Activated CD8-positive, alpha-beta memory T cell treated with anti-CD3 and anti-CD28 coated beads for 24 hours (primary cell): ENCODE measurements around the gene TDRKH.
A peak's percentile ranks its signal among the peaks of the same experiment; 100 is the strongest.

Source experiments
- DNase-seq: peaks from one replicate; pipeline ENCODE4 v3.0.0-alpha.2; 2020

TDRKH gene

DNA sequence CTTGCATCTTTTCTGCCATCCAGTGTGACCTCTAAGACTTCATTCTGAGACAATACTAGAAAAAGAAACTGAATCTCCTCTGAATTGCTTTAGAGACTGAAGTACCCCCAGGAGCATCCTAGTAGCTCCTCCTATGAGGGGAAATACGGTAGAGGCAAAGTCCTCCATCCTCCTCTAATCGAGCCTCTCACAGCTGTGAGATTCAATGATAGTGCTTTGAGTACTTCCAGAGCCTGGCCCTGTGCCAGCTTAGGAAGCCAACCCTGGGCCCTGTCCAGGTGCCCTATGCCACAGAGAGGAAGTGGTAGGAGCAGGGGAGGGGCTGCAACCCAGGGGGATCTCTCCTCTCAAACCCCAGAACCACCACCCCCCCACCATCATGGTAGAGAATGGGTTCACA lies 30.6 kb upstream of the TDRKH start:
- DNase-seq, result no peak

DNA sequence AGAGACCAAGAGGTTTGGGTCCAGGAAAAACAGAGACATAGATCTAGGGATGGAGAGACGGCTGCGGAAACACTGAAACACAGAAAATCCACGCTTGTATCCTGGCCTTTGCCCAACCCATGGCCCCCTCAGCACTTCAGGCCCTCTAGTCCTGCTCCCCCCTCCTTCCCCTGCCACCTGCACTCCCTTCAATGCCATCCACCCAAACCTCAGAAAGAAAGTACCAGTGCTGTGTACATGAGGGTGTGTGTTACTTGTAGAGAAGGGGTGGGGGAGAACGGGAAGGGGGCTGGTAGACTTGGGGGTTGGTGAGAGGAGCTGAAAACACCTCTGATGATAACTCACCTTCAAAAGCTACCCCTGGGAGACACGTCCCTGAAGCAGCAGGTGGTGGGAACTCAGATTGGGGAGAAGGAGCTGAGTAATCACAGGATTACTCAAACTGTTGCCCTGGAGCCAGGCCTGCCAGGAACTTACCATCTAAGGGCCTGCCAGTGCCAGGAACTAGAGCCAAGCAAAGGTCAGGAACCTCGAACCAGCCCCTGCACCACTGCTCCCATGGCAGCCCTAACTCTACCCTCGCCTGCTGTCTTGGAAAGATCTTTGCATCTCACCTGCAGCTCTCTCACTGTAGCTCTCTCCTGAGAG lies 29.8 kb upstream of the TDRKH start:
- DNase-seq, result no peak

DNA sequence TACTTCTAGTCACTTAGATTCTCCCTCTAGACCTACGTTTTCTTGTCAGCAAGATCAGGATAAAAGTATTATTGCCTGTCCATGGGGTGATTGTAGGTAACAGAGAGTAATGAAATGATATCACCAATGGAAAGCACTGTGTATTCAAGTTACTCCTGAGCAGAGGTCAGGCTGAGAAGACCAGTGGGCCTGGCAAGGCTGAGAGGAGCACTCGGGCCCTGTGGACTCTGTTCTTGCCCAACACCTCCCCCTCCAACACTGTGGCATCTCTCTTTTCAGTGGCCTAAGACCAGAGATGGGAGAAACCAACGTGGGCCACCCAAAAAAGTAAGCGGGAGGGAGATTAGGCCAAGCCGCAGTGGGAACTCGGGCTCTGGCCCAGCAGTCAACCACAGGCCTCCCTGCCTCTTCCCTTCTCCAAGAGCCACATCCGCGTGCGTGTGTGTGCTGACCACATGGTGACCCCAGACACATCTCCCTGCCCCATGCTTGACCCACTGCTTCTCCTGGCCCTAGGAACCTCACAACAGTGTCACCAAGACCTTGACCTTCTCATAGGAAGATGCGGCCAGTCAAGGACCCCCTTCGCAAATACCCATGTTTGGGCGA lies 29.0 kb upstream of the TDRKH start:
- no peak for DNase-seq

DNA sequence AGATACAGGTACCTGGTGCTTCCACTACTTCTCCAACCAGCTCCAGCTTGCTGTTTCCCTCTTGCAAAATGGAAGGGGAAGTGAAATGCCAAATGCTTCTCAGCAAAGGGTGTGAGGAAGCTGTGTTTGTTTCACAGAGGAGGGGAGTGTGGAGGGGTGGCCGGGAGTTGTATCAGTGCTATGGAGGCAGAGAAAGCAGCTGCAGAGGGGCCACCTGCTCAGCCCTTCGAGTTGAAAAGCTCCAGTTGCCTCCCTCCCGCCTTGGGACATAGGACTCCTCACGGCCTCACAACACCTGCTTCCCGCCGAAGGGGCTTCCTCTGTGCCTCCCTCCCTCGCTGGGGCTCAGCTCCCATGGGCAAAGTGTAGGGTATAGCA lies 27.0 kb upstream of the TDRKH start:
- no peak for DNase-seq

DNA sequence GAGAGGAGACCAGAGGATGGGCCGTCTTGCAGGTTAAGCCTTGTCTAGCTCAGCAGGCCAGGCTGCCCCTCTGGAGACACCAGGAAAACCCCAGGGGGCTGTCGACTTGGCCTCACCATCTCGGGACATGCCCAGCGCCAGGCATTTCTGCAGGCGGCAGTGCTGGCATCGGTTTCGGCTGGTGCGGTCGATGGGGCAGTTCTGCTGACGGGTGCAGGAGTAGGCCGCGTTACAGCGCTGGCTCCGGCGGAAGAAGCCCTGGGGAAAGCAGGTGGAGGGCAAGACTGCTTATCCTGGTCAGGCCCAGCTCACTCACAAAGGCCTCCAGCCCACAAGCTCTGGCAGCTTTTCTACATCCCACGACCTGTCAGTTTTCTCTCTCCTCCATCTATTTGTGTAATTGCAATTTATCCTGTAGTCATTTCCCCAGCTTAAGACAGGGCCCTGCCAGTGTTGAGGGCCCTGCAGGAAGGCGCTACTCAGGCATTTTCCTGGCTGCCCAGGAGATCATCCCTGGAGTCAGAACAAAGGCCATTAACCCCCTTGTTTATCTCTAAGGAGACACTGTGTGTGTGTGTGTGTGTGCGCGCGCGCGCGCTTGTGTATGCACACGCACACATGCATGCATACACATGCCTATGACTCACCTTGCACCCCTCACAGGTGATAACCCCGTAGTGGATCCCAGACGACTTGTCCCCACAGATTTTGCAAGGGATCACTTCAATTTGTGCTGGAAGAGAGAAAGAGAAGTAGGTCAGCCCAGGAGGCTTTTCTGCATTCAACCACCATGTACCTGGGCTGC lies 26.4 kb upstream of the TDRKH start:
- DNase-seq, result no peak

DNA sequence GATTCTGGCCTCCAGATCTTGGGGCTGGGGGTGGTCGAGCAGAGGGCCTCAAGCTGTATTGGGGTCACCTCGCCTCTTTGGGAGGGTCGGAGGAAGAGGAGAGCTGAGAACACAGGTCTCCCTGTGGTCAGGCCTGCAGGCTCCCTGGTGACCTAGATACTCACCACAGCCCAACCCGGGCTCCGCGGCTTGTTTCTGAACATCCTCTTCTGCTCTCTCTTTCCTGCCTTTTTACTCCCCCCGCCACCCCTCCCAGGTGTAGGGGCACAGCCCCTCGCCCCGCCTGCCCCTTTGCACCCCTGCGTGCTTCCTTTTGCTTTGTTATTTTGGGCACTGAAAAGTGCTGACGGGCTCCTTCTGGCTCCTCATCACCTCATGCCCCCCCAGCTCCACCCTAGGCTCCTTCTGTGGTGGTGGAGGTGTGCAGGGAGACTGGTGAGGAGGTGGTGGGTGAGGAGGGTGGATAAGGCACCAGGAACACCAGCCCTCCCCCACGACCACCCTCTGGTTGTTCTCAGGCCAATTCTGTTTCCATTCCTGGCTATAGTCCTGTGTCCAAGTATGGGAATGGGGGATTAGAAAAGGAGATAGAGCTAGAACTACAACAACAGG lies 25.5 kb upstream of the TDRKH start:
- no peak for DNase-seq

DNA sequence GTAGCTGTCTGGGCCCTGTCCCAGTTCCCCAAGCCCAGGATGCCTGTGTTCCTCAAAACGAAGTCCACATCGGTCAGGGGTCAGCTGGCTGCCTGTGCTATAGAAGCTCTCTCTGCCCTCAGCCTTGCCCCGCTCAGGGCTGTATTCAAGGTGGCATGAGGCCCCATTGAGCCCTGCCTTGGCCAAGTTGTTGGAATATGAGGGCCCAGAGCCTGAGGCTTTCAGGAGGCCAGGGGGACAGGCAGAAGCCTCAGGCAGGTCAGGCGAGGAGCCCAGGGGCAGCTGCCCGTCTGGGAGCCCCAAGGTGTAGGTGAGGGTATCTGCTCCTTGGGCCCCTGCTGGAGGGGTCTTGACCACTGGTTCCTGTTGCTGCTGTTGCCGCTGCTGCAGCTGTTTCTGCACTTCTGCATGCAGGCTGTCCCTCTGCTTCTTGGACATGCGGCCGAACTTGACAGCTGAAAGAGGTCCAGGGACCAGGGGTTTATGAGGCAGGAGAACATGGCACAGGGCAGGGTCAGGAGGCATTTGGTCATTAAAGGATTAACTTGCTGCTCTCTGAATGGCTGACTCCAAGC lies 24.8 kb upstream of the TDRKH start:
- no peak for DNase-seq

DNA sequence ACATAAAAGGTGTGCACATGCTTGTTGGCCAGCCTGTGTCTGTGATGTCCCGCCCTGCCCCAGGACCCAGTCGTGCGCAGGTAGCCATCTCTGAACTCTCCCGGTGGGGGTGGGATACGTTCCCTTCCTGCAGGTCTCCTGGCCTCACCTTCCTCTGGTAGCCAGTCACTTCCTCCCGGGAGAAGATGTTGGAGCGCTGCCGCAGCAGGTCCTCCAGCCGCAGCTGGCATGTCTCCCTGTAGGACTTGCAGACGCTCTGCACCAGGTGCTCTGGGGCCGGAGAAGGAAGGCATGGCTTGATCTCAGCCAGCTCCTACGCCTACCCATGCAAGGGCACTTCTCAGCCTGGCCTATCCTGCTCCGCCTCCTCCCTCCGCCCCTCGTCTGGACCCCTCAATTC lies 24.1 kb upstream of the TDRKH start:
- no peak for DNase-seq

DNA sequence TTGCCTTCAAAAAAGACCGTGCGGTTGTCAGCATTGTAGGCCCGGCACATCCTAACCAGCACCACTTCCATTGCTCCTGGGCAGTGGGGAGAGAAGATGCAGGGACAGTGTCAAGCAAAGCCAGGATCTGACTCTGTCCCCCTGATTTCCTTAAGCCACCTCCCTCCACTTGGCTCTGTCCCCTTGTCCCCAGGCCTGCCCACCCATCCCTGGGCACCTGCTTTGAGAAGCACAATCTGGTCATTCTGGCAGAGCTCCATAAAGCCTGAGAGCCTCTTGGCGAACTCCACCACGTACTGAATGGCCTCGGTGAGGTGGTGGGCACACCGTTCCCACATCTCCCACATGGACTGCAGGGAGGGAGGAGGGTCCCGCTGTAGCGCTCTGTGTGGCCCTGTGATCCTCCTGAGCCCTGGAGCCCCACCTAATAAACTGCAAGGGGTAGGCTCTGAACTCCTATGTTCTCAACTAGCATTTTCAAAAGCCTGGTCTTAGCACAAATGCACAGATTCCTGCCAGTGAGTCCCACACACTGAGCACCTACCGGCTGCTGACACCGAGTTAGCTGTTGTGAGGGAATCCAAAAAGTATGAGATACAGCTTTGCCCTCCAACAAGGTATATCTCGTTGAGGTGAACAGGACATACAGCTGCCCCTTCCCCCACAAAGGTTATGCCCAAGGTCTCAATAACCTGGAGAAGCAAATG lies 23.1 kb upstream of the TDRKH start:
- DNase-seq, result no peak

DNA sequence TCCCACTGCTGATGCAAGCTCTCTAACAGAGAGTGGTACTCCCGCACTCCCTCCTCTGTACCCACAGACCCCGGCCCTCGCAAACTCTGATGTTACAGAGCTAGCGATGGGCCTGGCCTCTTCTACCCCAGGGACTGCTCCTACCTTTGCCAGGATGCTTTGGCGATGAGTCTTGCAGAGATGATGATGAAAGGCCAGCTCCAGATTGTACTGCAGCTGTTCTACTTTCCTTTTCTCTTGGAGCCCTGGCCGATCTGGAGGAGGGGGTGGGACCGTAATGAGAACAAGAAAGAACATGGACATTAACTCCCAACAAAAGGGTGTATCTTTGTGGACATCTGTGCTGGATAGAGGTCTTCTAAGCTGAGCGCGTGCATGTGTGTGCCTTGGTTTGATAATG lies 20.9 kb upstream of the TDRKH start:
- no peak for DNase-seq

DNA sequence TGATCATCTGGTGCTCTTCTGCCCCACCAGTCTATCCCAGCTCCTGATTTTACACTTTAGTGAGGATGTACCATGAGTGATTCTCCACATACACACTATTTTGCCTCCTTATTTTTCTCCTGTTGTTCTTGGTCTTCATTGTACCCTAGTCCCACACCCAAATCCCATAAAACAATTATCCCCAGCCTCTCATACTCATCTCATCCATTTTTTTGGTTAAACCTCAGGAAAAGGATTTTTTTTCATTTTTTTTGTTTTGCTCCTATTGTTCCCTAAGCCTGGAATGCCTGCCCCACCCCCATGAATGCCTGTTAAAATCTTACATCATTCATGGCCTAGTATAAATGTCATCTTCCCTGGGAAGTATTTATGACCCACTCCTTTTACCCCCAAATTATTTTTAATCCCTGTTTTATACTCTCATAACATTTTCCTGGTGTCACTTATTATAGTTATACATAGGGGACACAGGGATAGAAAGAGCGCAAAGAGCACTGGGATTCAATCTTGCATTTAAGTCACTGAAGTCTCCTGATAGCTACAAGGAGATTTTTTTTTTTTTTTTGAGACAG lies 19.8 kb upstream of the TDRKH start:
- DNase-seq, result no peak

DNA sequence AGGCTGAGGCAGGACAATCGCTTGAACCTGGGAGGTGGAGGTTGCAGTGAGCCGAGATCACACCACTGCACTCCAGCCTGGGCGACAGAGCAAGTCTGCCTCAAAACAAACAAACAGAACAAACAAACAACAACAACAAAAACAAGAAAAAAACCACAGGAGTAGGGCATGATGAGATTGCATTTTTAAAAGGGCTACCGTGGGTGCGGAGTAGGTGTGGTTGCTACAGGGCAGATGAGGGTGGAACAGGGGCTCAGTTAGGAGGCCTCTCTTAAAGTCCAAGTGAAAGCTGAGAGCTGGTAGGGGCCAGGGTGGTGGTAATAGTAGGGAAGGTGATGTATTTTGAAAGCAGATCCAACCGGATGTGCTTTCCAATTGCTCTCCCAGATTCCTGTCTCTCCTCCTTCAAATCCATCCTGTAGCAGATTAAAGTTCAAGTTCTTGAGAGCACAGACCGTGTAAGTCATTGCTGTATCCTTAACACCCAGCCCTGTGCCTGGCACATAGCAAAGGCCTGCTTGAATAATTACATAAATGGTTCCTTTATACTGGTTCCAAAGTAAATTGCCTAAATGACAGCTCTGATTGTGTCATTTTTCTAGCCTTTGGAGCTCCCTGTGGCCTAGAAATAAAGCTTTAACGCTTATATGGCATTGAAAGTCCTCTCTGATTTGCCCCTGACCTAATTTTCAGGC lies 19.1 kb upstream of the TDRKH start:
- DNase-seq, result no peak

DNA sequence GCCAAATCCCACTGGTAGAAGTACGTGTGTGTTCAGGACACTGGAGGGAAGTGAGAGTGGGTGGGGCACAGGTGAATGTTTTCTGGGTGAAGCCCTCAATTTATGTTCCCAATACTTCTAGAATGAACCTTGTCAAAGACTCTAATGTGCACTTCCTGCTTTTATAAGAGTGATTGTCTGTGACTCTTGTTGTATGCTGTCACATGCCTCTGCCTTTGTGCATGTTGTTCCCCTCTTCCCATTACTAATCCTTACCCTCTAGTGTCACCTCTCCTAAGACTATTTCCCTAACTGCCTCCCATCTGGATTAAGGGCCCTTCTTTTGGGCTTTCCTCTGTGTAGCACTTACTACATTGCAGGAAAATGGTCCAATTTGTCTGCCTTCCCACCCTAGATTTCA lies 17.5 kb upstream of the TDRKH start:
- DNase-seq, result peak; percentile 33

DNA sequence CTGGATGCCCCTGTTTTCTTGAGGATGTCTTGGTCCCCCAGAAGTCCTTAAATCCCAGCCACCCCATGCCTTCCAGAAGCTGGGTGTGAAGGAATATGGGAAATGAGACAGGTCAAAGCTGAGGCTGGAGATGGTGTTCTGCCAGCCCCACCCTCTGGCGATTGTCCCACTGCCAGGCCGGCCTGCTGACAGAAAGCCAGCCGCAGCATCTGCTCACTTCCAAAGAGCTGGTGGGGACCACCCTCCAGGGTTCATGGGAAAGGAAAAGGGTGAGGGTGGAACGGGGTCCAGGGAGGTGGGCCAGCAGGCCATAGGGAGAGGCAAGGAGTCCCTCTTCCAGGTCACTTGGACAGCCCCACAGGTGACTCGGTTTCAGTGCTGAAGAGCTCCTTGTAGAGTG lies 16.8 kb upstream of the TDRKH start:
- peak; percentile 28 for DNase-seq

DNA sequence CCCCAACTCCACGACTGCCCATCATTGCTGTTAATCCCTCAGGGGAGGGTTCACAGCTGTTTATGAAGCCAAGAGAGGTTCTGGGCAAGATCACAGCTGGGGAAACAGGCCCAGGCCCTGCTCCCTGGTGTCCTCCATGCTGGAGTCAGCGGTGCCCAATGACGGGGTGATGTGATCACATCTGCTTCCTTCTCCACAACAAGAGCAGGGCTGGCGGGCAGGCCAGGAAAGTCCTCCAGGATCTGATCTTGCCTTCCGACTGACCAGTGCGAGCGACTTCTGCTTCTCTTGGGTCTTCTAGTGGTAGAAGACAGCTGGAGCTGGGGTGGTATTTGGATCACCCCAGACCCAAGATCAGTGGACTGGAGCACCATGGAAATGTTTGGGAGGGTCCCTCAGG lies 15.9 kb upstream of the TDRKH start:
- peak; percentile 21 for DNase-seq

DNA sequence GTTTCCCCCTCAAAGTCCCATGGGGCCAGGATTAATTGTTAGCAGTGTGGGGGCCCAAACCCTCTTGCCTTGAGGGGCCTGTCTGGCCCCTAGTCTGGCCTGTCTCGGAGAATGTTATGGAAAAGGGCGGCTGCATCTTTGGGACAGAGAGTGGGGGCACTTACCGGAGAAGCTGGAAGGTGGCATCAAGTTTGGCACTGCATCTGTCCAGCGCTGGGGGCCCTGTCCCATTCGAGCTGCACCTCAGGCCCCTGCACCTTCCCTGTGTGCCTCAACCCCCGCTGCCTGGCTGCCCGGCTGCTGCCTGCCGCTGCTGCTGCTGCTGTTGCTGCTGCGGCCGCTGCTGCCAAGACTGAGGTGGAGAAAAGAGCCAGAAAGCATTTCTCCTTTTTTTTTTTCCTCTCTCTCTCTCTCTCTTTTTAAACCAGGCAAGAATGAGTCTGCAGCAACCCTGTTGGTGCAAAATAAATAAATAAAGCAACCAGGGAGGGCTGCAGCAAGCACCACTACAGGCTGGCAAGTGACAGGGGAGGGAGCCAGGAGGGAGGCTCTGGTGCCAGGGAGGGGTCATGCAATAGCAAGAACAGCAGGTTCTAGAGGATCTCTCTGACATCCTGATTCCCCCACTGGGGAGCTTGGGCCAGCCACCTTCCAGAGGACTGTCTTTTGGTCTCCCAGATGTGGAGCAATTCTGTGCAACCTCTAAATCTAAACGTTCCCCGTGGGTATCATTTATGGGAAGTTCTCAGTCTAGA lies 14.9 kb upstream of the TDRKH start, which contains the start of gene LINGO4:
Gene LINGO4 (minus strand): TSS at position 354 of the 755 bp plus-strand sequence. CDS start 2,715 bp downstream, outside the sequence.
- no peak for DNase-seq

DNA sequence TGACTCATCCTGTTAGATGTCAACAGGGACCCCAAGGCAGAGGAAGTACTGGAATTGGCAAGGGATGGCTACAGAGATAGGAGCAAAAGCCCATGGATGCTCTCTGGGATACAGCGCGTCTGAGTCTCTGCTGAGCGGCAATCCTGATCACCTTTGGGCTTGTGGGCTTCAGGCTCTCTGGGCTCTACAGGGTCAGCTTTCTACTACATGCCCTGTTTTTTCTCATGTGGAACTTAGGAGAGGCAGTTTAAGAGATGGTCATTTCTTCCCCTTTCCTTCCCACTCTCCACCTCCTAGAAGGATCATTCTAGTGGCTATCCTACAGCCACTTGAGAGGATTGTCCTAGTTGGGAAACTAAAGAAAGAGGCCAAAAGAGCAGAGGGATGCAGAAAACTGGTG lies 13.6 kb upstream of the TDRKH start:
- DNase-seq, result no peak

DNA sequence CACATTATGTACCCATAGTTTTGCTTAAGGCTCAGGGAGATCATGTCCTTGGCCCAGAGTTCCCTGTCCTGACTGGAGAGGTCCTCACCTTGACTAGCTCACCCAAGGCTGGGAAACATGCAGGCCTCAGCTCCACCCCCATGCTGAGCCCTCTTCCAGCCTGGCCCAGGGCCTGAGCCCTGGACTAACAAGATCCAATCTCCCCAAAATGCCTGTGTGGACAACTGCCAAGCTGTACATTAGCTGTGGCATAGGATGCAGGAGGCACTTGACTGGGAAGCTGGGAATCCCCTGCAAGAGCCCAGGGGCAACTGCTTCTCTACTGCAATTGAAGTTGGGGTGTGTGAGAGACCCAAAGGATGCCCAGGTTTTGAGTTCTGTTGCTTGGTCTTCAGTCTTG lies 12.9 kb upstream of the TDRKH start:
- no peak for DNase-seq

DNA sequence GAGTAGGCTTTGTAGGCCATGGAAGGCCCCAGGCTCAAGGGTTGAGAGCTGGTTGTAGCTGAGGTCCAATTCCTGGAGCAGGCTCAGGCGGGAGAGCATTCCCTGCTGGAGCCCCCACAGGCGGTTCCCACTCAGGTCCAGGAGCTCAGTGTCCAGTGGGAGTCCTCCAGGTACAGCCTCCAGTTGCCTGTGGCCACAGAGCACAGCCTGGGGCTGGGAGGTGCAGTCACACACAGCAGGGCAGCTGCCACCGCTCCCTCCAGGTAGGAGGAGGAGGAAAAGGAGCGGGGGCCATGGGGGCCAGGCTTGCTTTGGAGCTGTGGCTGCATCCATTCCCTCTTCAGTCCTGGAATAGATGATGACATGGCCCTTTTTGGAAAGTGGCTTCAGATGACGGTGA lies 12.1 kb upstream of the TDRKH start:
- DNase-seq, result no peak

DNA sequence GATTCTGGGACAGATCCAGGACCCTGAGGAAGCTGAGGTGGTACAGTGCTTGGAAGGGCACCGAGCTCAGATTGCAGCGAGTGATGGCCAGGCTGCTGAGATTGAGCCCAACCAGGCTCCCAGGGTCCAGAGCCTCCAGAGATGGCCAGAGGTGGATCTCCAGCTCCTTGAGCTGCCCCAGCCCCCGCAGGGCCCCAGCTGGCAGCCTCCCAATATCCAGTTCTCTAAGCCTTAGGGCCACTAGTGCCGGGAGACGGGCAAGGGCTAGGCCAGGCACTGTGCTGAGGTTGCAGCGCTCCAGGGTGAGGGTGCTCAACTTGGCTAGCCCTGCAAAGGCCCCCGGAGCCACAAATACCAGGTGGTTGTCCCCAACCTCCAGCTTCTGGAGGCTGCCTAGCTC lies 11.5 kb upstream of the TDRKH start:
- DNase-seq, result no peak

DNA sequence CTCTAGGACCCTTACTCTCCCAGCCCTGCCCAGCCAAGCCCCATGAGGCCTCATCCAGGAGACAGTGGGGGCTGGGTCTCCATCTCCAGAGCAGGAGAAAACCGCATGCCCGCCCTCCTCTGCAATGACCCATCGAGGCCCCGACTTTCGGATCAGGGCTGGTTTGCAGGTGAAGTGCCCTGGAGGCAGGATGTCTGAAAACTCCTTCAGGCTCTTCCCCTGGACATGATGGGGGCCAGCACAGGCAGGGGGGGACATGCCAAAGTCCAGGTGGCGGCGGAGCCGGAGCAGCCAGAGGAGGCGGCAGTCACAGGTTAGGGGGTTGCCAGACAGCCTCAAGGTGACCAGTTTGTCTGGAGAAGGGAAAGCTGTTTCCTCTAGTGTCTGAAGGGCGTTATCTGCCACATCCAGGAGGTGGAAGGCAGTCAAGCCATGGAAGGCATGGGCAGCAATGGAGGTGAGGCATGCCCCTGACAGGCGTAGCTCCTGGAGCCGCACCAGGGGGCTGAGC lies 11.1 kb upstream of the TDRKH start:
- DNase-seq, result no peak
